Hematopoietic multipotent progenitor cell treated with erythropoietin and hydrocortisone succinate and interleukin-3 and kit ligand, for 8 days (in vitro differentiated cells): ENCODE results near the gene FRMD4B.

Experiments
- DNase-seq: peaks from one replicate; pipeline ENCODE4 v3.0.0-alpha.2; 2015

The FRMD4B gene

DNA sequence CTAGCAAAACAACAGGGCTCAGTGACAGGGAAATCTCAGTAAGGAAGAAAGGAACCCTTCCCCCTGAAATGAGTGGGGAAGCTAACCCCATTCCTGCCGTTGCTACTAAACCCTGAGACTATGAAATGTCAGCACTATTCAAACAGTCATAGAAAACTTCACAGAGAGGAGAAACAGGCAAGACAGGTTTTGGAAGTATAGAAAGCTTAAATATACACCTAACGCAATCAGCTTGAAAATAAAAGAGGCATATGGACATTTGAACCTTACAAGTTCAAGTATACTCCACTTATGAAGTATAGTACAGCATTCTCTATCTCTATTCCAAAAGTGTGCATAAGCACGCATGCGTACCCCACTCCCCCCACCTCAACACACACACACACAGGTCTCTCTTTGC lies 17.6 kb upstream of the FRMD4B start:
- DNase-seq, result no peak

DNA sequence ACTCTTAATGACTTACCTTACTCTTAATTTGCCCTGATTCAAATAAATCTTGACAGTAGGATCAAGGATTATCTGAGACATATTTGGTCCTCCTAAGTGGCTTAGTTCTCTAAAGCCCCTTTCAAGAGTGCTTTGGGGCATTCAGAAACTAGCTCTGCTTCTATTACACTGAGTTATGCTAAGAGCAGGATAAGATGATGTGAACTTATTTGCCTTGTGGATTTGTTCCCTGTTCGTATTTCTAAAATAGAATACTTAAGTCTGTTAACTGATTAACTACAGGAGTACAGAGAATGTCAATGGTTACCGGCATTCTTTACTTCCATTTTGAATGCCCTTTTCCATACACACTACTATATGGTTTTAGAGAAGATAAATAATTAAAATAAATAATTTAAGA lies 14.8 kb upstream of the FRMD4B start:
- DNase-seq, result no peak

DNA sequence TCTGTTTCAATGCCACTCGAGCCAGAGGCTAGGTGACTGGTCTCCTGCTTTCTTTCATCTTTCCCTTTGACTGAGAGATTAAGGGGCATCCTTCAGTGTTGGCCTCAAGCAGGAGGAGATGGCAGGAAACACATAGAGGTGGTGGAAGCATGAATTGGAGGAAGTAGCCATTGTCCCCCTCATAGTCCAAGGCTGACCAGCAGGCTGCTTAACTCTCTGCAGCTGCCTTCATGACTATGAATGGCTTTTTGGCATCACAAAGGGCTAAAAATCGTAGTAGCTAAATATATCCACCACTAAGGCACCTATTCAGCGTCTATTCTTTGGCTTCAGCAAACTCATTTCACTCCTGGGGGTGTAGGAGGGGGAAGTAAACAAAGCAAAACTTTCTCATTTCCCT lies 7.0 kb upstream of the FRMD4B start:
- no peak for DNase-seq

DNA sequence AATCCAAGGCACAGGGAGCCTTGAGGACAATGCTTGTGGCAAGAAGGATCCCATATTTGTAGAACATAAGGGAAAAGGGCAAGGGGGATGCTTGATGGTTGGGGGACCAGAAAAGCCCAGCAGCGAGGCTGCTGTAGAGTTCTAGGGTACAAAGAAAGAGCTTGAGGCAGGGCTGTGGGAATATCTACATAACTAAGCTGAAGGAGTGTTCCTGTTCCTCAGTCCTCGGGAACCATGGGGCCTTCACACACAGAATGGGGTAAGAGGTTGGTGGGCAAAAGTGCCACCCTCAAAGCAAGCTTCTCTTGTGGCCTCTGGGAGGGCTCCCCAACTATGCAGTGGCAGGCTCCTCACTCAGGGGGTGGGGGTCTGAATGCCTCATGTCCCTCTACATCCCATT lies 6.5 kb upstream of the FRMD4B start:
- DNase-seq, result no peak

DNA sequence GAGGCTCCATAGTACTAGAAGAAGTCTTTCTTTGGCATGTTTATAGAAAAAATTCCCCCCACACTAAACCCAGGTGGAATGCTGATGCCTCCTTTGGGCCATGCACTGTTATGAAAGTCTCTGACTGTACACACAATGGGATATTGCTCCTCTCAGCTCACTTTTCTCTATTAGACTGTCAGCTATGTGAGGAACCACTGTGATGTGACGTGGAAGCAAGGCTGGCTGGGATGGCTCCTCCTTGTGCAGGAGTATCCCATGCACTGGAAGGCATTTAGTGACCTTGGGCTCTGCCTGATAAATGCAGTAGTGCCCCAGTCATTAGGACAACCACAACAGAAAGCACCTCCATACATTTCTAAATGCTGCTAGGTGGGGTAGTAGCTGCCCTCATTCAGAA lies 5.7 kb upstream of the FRMD4B start:
- no peak for DNase-seq

DNA sequence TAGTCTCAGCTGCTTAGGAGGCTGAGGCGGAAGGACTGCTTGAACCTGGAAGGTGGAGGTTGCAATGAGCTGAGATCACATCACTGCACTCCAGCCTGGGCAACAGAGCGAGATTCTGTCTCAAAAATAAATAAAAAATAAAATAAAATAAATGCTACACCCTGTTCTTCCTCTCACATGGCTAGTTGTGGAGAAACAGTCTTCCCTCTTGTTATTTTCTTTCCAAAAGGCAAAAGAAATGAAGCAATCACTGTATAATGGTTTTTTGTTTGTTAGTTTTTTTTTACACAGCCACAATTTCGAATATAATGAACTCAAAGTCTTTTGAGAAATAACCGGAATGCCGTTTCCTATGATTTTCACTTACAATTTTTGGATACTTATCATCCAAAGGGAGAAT lies 4.9 kb upstream of the FRMD4B start:
- DNase-seq, result no peak

DNA sequence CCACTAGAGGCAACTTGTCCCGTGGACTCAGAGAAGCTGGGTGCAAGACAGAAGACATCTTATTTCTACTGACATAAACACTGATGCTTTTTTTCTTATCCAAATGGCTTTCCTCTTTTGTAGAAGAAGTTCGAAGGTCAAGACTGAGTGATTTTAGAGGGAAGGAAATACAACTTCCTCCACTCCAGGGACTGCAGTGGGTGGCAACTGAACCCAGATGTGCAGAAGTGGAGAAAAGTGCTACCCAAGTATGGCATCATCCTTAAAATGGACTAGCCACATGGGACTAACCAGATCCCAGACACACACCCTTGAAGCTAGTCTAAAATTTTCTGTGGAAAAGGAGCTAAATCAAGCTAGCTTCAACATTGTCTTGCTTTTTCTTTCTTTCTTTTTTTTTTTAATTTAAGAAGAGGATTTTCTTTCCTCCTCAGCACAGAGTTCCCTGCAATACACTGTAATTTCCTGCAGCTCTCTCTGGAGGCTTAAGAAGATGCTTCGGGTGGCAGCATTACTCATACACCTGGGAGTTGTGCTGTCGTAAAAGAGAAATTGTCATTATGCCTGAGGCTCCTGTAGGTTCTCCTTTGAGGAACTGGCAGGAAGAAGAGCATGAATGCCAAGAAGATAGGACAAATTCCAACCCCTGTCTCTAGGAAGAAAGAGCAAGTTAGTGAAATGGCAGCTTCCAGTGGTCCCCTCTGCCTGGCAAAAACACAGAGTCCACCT lies 3.8 kb upstream of the FRMD4B start:
- no peak for DNase-seq

DNA sequence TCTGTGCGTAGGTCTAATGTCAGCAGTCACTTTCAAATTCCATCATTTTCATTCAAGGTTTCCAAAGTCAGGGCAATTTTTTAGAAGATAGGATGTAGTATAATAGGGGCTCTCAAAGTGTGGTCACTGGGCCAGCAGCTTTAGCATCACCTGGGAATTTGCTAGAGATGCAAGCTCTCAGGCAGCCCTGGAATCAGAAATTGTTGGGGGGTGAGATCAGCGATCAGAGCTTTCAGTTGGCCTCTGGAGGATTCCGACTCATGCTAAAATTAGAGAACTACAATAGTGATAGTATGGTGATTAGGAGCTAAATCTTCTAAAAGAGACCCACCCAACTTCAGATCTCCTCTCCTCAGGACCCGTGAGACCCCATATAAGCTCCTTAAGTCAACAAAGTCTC lies 2.4 kb upstream of the FRMD4B start:
- DNase-seq, result no peak

DNA sequence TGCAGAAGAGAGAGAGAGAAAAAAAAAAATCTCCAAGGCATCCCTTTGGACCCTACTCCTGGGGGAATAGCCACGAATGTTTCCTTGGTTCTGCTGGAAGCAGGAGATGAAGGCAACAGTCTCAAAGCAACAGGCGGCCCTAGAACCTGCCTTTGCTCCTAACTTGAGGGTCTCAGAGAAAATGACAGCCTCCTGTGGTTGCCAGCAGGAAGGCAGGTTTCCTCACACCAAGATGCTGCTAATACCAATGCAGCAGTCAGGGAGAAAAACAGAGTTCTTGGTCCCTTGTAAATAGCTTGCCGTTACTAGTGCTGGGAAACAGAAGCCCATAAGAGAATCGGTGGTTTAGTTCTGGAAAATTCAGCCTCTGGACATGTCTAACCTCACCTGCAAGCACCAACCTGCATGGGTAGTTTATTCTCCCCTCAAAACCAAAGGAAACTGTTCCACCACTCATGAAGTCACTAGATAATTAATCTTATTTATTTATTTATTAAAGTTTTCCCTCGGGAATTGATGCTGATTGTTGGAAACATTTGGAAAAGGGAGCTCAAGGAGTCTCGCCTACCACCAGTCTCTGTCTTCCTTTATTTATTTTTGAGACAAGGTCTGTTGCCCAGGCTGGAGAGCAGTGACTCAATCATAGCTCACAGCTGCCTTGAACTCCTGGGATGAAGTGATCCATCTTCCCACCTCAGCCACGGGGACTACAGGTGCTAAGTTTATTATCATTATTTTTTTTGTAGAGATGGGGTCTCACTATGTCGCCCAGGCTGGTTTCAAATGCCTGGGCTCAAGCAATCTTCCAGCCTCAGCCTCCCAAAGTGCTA lies 883 bp upstream of the FRMD4B start:
- DNase-seq, result no peak

DNA sequence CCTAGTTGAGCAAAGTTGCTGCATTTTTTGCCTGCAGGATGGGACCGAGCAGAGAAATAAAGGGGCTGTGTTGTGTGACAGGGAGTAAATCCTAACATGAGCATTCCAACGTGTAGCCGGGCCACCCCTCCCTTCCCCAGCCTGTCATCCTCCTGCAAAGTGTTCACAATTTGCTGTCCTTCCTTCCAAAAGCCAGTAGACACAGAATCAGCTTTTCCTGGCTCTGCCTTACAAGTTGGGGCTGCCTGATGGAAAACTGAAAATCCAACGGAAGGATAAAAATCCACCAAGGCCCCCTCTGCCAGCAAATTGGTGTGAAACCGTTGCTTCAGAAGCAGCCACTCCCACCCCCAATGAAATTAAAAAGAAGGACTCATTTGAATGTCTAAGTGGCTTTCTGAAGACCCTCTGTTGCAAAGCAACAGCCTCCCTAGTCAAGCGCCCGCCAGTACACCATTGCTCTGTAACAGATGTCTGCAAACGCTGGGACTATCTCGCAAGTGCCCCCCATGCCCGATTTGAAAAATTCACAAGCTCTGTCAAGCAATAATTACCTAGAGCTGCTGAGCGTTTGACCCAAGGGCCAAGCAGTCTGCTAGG lies 665 bp downstream of the FRMD4B start:
- no peak for DNase-seq

DNA sequence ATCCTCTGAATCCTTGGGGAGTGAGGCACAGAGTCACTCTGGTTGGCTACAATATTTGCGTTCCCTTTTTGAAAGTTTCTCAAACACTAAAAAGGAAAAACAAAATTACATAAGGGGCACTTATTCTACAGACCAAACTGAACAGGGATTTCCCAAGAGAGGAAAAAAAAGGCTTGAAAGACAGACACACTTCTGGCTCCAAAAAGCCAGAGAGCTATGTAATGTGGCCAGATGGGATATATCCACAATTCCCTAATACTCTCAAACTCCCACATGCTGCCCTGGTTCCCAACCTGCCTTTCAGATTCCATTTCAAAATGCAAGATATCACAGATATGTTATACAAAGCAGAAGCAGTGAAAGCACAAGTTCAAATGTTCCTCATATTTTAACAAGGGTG lies 1.6 kb downstream of the FRMD4B start:
- no peak for DNase-seq

DNA sequence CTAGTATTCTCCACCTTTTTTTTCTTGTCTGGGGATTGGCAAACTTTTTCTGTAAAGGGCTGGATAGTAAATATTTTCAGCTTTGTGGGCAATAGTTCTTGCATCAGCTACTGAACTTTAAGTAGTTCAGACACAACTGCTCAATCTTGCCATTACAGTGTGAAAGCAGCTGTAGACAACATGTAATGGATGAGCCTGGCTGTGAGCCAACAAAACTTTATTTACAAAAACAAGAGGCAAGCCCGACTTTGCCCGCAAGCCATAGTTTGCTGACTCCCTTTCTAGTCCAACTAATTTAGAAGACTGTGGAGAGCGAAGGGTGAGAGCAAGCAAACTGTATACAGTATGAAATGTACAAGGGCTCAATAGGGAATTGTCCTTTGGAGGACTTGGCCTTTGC lies 6.2 kb downstream of the FRMD4B start:
- DNase-seq, result no peak

DNA sequence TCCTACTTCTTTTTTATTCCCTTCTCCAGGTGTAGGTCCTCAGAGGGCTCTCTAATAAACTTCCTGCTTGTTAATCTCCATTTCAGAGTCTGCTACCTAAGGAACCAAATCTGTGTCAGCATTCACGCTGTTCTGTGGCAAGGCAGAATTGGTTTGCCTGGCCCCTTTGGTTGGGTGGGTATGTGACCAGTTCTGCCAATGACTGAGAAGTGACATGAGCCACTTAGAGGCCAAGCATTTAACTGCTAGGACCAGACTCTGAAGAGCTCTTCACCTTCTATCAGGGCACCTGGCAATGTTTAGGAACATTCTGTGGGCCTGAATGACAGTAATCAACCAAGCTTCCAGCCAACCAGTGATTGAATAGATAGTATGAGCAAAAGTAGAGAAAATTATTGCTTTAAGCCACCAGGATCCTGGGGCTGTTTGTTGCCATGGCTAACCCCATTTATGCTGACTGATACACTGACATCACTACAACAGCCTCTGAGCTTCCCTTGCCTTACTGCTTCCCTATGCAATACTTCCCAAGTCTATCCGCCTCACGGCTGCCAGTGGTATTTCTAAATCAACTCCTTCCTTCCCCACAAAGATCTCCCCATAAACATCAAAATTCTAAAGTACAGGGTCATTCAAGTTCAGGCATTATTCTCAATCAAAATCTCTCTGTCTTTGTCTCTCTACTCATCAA lies 7.6 kb downstream of the FRMD4B start:
- DNase-seq, result no peak

DNA sequence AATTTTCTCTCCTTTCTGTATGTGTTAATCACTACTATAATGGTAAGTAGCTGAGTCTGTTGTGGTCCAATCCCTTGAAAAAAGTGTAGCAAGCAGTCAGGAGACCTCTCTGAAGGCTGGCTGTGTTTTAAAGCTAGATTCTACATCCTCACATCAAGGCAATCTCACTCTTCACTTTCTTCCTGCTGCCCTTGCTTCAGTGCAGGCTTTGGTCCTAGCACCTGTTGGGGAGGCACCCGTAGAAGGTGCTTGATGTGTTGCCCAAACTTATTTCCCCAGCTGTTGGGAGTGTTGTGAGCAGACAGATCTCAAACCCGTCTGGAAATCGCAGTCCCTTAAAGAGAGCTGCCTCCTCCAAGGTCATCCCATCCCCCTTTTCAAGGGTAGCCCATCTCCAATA lies 8.6 kb downstream of the FRMD4B start:
- DNase-seq, result no peak

DNA sequence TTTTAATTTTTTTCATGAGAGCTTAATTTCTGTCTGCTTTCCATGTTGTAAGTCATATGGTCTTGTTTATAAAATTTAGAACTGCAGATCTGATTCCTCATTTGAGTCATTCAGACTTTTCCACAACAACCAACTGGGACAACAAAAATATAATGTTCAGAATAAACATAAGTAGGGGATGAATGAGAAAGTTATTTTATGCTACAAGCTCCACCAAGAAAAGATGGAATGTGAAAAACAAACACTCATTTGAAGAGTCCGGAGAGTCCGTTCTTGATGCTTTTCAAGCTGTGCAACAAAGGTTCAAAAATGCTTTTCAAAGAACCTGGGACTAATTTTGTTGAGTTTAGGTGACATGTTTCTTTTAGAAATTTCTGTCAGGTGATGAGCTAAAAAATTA lies 9.2 kb downstream of the FRMD4B start:
- DNase-seq, result no peak

DNA sequence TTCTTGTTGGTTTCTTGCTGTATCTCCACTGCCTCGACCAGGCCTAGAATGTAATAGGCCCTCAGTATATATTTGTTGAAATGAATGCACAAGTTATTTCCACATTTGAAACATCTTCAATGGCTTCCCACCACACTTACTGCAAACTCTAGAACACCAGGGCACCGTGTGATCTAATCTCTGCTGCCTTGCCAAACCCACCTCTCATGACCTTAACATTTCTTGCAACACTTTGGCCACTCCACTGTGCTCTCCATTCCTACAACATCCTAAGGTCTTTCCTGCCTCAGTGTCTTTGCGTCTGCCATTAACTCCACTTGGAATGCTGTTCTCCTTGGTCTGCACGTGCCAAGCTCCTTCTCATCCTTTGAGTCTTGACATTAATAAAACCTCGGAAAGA lies 14.1 kb downstream of the FRMD4B start:
- no peak for DNase-seq

DNA sequence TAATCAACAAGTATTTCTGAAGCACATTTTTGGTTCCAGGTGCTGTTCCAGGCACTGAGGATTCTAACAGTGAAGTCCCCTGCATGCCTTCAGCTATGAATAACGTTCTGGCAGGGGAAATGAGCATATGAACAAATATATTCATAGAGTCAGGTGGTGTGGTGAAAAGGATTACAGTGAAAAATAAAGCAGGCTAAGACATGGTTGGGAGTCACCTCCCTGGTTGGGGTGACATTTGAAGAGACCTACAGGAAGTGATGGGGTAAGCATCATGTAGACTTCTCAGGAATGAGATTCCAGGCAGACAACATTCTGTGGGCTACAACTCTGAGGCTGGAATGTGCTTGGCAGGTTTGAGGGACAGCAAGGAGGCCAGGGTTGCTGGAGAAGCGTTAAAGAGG lies 15.0 kb downstream of the FRMD4B start:
- no peak for DNase-seq

DNA sequence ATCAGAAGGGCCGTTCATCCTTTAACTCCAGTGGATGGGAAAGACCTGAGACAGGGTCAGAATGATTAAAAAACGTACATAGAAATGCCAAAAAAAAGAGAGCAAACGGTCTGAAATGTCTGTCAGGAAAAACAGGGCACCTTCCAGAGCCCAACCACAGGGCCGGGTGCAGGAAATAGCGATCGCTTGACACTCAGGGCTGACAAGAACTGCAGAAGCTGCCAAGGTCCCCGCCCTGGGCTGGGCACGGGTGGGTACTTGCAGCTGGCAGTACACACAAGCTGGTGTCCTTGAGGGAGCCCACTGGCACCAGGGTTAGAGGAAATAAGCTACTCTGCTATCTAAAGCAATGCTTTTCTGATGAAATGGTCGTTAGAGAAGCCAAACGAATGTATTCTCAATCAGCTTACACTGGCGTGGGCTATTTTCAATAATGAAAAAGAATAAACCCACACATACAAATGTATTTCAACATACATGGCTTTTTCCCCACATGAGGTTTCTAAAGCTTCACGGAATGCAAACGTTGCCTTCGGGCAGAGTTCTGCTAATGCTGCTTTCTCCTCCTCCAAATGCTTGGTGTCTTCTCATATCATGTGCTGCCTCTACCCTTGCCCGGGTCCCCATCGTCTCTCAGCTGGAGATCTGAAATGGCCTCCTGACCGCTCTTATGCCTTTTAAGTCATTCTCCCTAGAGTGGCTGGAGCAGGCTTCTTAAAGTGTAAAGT lies 15.6 kb downstream of the FRMD4B start:
- DNase-seq, result peak; percentile 71

DNA sequence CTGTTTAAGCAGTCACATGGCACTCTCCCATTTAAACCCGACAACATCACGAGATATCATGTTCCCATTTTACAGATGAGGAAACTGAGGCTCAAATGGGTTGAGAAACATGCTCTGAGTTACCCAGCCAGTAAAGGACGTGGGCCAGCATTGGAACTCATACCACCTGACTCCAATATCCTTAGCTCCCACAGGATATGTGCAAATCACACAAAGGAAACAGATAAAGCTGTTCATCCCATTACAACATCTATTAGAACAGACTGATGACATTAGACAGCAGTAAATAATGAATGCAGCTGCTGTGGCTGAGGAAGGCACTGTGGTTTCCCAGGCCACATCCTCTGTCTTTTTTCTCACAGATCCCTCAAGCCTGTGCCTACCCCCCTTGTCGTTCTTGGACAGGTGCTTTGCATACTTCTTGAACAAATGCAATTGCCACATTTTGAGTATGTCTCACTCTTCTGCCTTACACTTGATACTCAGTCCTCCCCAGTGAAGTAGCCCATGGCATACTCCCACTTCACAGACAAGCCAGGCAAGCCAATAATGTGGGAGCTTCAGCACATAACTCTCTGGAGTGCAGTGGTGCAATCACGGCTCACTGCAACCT lies 17.7 kb downstream of the FRMD4B start:
- DNase-seq, result peak; percentile 16

DNA sequence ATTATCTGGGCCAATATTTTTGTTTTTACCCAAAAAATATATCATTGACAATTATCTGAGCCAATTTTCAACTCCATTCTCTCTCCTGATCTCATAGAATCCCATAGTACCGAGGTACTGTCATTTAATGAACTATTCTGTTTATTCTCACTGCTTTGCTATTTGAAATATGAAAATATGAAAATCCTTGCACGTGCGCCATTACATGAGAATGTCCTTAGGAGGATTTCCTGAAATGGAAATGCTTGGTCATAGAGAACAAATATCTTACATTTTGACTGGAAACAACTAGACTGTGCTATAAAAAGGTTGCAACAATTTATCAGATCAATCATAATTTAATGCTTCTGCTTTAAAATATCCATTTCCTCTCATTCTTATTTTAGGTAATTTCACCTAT lies 18.3 kb downstream of the FRMD4B start:
- no peak for DNase-seq

DNA sequence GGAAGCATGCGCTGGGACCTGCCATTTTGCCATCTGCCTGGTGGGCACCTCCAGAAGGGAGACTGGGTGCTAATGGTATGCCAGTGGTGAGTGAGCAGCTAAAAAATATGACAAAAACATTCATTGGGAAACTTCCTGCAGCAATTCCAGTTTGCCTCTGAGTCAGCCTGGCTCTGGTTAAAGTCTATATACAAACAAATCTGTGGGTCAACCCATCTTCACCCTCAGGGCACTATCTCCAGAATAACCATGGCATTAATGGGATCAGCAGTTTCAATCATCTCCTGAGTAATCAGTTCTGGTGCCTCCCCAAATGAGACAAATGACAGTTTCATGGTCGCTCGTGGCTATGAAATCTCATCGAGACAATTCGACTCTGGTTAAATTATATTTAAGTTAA lies 21.5 kb downstream of the FRMD4B start:
- DNase-seq, result no peak

DNA sequence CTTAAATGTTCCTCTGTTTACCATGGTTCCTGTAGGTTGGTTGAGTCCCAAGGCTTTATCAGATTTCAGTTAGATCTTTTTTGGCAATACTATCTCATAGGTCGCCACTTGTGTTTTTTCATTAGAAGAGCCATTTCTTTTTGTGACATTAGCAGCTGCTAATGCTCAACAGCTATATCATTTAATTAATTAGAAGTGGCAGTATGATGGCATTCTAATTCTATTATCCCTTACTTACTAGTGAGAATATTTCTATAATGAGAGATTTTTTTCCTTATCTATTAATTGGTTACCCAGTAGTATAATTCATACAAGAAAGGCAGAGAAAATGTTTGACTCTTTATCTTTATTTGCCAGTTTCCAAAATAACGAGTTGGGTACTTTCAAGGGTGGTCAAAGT lies 25.2 kb downstream of the FRMD4B start:
- DNase-seq, result no peak

DNA sequence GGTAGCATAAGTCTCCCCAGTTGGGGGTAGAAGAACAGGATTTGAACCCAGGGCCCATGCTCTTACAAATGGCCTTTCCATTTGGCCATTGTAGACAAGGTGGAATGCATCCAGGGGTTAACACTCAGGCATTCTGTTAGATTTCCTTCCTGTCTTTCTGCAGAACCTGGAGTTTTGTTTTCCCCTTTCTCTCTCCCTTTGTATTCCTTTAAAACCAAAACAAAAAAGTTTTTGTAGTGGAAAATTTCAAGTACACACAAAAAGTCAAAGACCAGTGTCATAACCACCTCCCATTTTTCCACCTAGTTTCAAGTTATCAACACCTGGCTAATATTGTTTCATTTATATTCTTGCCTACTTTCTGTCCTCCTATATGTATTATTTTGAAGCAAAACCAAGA lies 26.0 kb downstream of the FRMD4B start:
- no peak for DNase-seq
